ENCODE results near the gene ANKRD29. TPM values are rescaled to one million over a fixed set of nuclear protein-coding genes. Genes with fewer than 3 reads are reported as not detected.

ANKRD29 gene
- total and polyA plus RNA-seq, 3 donors from 2014 or later = 9.1 to 23.5 (median 17.5) TPM

DNA sequence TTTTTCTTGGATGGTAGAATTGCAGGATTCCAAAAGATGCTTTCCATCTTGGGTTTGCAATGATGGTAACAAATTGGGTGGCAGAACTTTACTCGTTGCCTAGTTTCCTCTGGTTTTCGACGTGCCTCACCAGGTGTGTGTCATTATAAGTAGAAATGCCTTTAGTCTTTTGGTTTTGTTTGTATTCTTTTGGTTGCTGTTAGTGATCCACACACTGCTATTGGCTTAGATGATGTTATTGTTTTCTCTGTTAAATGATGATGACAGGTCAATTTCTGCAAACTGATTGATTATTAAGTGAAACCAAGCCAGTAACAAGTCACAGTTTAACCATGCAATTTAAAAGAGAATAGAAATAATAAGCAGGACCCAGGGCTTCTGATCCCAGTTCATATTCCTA, 20.4 kb upstream of the ANKRD29 start:
- Histone ChIP-seq H3K27ac (no peak overlapping the region), H3K27me3 (no peaks in the 10 kb centered on the region), H3K4me3 (no peak overlapping the region), H3K4me1 (no peaks in the 10 kb centered on the region), H3K9me3 (no peaks in the 10 kb centered on the region), H3K36me3 (ENCODE audit: low read depth, missing control alignments) (no peaks in the 10 kb centered on the region)
- TF ChIP-seq CTCF (IDR thresholded peaks at IDR 0.05) = no peak
- no peak for TF ChIP-seq POLR2A (IDR thresholded peaks at IDR 0.05)
- intact Hi-C loops (cut with DNase I; ENCODE audit: low total_unique reads) = no loop called here
- no peak for DNase-seq
- 93 to 98% methylated on average over 3 of the region's 3 CpGs for WGBS, 2 donors

- no peaks in the 10 kb centered on the region for H3K9me3 ChIP-seq
- no peaks in the 10 kb centered on the region for H3K27me3 ChIP-seq
- TF ChIP-seq POLR2A (IDR thresholded peaks at IDR 0.05) (no peak), CTCF (IDR thresholded peaks at IDR 0.05) (no peak)
- H3K27ac ChIP-seq = no peak overlapping the region
- intact Hi-C loops (cut with DNase I; ENCODE audit: low total_unique reads) = no loop called here
- H3K4me1 ChIP-seq = no peaks in the 10 kb centered on the region
- no peak overlapping the region for H3K4me3 ChIP-seq
- no peak for DNase-seq
- WGBS, 2 donors = 96 to 100% methylated on average over 1 of the region's 1 CpG
- H3K36me3 ChIP-seq (ENCODE audit: low read depth, missing control alignments) = no peaks in the 10 kb centered on the region
Measured at GRCh38 chr18:23682472-23682871, 19.8 kb upstream of the ANKRD29 start.

- Histone ChIP-seq H3K4me1 (no peaks in the 10 kb centered on the region), H3K36me3 (ENCODE audit: low read depth, missing control alignments) (no peaks in the 10 kb centered on the region), H3K27ac (no peak overlapping the region), H3K9me3 (no peaks in the 10 kb centered on the region), H3K4me3 (no peak overlapping the region), H3K27me3 (no peaks in the 10 kb centered on the region)
- 79 to 80% methylated on average over 2 of the region's 2 CpGs for WGBS, 2 donors
- TF ChIP-seq CTCF (IDR thresholded peaks at IDR 0.05) = no peak
- no peak for TF ChIP-seq POLR2A (IDR thresholded peaks at IDR 0.05)
- DNase-seq = no peak
- intact Hi-C loops (cut with DNase I; ENCODE audit: low total_unique reads) = no loop called here
Measured at GRCh38 chr18:23682045-23682444, 19.3 kb upstream of the ANKRD29 start.

- Histone ChIP-seq H3K27ac (peak overlapping the region in 1 of 2 donors; percentile 64), H3K36me3 (ENCODE audit: low read depth, missing control alignments) (no peaks in the 10 kb centered on the region), H3K27me3 (no peaks in the 10 kb centered on the region), H3K4me1 (no peaks in the 10 kb centered on the region), H3K4me3 (no peak overlapping the region), H3K9me3 (no peaks in the 10 kb centered on the region)
- TF ChIP-seq CTCF (IDR thresholded peaks at IDR 0.05) (no peak), POLR2A (IDR thresholded peaks at IDR 0.05) (no peak)
- 75 to 89% methylated on average over 3 of the region's 3 CpGs for WGBS, 2 donors
- DNase-seq = no peak
- intact Hi-C loops (cut with DNase I; ENCODE audit: low total_unique reads) = no loop called here
Measured at GRCh38 chr18:23675896-23676295, 13.2 kb upstream of the ANKRD29 start.

DNA sequence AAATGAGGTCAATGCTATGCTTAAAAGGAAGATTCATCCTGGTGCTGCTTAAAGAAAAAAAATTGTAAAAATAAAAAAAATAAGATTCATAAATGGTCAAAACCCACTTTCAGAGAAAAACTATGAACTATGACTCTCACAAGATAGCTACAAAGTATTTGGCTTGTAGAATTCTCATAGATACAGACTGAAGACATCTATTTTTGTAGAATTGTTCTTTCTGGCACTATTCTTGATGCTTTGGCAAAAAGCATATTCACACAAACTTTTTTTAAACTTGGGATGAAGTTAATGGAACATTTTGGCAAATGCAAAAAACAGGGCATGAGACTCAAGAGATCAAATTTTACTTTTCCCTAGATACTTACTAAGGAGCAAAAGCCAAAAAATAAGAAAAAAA, 12.5 kb upstream of the ANKRD29 start:
- H3K27ac ChIP-seq = peak overlapping the region in 1 of 2 donors; percentile 64
- intact Hi-C loops (cut with DNase I; ENCODE audit: low total_unique reads) = no loop called here

More for the DNA sequence above, 12.5 kb upstream of the ANKRD29 start:
- no peaks in the 10 kb centered on the region for H3K36me3 ChIP-seq (ENCODE audit: low read depth, missing control alignments)
- H3K4me3 ChIP-seq = no peak overlapping the region
- no peak for DNase-seq
- TF ChIP-seq POLR2A (IDR thresholded peaks at IDR 0.05) (no peak), CTCF (IDR thresholded peaks at IDR 0.05) (no peak)
- H3K27me3 ChIP-seq = no peaks in the 10 kb centered on the region
- no peaks in the 10 kb centered on the region for H3K4me1 ChIP-seq
- no peaks in the 10 kb centered on the region for H3K9me3 ChIP-seq

Measured in testis (tissue), 3 donors.